PC-3 (cell line): Measurements from ENCODE around the gene EPHA10.

Experiments
- CTCF ChIP-seq: fragments of 300-600 bp; sonication (generic); conservative IDR thresholded peaks from 2 replicates; pipeline ENCODE4 v1.5.1; 2017; ENCODE audit warnings: antibody characterized with exemption, low read depth, mild to moderate bottlenecking, low read length
- EZH2 ChIP-seq: fragments of 300-600 bp; sonication (generic); IDR thresholded peaks from one replicate; pipeline ENCODE4 v1.6.1; 2017; ENCODE audit warnings: antibody characterized with exemption, mild to moderate bottlenecking, low read length; ENCODE audit not compliant: unreplicated experiment
- EZH2phosphoT487 ChIP-seq: fragments of 300-600 bp; sonication (generic); IDR thresholded peaks from 2 replicates; pipeline ENCODE4 v1.6.1; 2018; ENCODE audit warnings: mild to moderate bottlenecking, antibody characterized with exemption, low read length, borderline replicate concordance

DNA sequence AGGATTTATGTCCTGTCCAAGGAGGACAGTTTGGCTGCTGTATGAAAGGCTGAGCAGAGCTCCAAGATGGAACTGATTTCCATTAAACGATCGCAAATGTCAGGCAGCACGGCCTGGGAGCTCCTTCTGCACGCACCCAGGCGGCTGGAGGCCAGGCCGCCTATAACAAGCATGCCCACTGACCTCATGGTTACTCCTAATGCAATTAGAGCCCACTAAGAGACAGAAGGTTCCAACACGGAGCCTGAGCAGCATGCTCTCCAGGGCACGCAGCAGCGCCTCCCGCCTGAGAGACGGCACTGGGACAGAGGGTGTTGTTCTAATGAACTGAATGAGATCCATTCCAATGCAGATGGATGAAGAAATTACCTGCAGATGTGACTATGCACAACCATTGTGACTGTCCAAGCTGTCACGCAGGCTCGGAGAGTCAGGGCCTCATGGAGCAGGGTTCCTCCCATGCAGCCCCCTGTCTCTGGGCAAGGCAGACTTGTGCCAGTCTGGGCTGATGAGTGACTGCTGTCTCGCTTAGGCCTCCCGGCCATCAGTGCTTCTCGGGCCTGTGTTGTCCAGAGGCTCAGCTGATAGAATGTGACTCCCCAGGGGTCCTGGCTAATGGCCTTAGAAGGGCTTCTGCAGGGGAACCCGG, 97.8 kb downstream of the EPHA10 start:
- TF ChIP-seq CTCF (no peak), EZH2phosphoT487 (no peak), EZH2 (no peak)
